Measurements from ENCODE around the gene PRRT1. TPM values are rescaled to one million over a fixed set of nuclear protein-coding genes. Genes with fewer than 3 reads are reported as not detected.

The PRRT1 gene
- 0.42 TPM in 1 of 2 replicates, not detected in the other for total RNA-seq

GRCh38 chr6:32151863-32152768 is at the start of gene PRRT1:
PRRT1 (minus strand) TSS chr6:32151939; CDS start chr6:32151827, 112 bp downstream.

GRCh38 chr6:32192608-32193039 is 40.9 kb upstream of the PRRT1 start, which contains the start of gene GPSM3:
GPSM3 (minus strand) TSS chr6:32192643; CDS start chr6:32192513, 130 bp downstream.

DNA sequence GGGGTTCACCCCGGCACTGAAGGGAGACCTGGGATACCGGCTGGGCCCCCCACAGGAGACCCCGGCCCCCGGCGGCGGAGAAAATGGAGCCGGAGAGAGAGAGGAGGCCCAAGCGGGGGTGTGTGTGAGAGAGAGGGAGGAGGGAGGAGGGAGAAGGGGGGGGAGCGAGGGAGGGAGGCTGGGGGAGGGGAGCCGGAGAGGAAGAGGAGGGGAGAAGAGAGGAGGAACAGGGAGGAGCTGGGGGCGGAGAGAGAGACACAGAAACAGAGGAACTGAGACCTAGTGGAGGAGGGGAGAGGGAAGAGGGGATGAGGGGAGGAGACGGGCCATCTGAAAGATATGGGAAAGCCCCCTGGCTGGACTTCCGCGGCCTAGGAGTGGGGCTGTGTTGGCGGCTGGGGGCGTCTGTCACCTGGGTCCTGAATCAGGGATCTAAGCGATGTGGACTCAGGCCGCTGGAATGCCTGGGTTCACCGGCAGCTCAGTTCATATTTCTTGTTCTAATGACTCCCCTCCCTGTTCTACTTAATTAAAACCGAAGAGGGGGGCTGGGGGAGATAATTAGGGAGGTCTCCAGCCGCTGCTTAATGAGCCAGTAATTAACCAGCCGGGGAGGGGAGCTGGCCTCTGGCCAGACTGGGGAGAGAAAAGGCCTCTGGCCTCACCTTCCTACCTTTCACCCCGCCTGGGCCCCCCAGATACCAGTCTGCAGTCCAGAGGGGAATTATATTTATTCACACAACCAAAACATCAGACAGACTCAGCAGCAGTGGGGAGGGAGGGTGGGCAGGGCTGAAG is 38.5 kb upstream of the PRRT1 start, which contains the start of gene PBX2:
PBX2 (minus strand) TSS at position 149 of the 798 bp plus-strand sequence. CDS start 287 bp downstream, outside the sequence.

DNA sequence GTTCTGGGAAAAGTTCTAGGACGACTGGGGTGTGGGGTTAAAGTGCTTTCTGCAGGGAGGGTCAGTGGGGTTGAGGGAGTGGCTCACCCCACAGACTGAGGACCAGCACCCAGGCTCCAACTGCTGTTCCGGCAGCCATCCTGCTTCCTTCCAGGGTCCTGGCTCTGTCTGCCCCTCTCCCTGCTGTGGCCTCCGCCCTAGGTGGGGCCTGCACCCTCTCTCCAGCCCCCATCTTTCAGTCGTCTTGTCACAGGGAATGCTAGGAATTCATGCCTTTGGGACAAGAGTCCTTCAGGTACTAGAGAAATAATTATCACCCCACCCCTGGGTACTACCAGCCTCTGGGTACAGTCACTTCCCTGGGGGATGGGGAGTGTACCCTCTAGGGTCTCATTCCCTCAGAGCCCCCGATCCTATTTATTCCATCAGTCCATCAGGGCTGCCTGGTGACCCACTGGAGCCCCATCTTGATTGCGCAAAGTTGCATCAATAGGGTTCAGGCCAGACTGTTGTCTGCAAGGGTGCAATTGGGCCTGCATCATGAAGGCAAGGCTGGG is 32.4 kb upstream of the PRRT1 start, which contains the start of gene AGER:
AGER (minus strand) TSS at position 170 of the 557 bp plus-strand sequence; CDS start at position 139, 31 bp downstream.

GRCh38 chr6:32177788-32178546 is 26.2 kb upstream of the PRRT1 start, which contains the start of gene RNF5:
RNF5 (plus strand) TSS chr6:32178405; CDS start chr6:32178512, 107 bp downstream.

GRCh38 chr6:32175711-32176475 is 24.2 kb upstream of the PRRT1 start, which contains the start of gene AGPAT1:
AGPAT1 (minus strand) TSS chr6:32176084; CDS start chr6:32171496, 4,588 bp downstream.

GRCh38 chr6:32164295-32164694 is 12.6 kb upstream of the PRRT1 start, which contains the start of gene EGFL8:
EGFL8 (plus strand) TSS chr6:32164595; CDS start chr6:32166166, 1,571 bp downstream.

DNA sequence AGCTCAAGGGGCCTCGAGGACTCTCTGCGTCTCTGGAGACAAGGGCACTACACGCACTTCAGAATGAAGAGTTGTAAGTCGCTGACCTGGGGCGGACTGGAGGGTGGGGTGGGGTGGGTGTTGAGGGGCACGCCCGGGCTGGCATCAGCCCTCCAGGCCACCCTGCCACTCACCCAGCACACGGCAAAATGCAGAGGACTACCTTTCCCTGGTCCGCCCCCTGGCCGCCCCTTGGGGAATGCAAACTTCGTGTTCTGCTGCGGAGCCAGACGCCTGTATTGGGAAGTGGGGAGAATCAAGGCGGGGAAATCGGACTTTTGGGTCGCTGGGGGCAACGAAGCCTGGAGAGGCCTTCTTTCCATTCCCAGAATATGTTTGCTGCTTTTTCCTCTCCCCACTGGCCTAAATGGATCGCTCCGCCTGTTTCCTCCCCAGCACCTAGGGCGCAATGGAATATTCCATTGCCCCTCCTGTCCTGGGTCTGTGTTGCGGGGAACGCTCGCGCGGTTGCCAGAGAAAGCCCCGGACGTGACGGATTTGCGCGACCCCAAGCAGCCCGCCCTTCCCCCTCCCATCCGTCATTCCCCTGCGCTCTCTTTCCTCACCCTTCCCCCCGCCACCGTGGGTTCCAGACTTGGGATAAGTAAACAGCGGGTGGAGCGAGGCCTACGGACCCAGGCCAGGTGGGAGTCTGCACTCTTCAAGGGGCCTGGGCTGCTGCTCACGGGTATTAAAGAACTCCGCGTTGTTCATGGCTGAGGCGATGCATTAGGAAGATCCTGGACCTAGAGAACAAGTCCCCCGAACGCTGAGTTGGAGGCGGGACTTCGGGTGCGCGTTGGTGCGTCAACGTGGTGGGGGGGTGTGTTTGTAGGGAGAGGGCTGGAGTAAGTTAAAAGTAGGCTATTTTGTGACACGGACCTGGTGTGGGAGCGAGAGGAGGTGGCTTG is 2.1 kb upstream of the PRRT1 start, which contains the start of gene PPT2:
PPT2 (plus strand) TSS at position 578 of the 950 bp plus-strand sequence. CDS start 454 bp downstream, outside the sequence.

GRCh38 chr6:32127717-32128592 is 23.8 kb downstream of the PRRT1 start, which contains the start of gene ATF6B:
ATF6B (minus strand) TSS chr6:32128246; CDS start chr6:32128207, 39 bp downstream.

DNA sequence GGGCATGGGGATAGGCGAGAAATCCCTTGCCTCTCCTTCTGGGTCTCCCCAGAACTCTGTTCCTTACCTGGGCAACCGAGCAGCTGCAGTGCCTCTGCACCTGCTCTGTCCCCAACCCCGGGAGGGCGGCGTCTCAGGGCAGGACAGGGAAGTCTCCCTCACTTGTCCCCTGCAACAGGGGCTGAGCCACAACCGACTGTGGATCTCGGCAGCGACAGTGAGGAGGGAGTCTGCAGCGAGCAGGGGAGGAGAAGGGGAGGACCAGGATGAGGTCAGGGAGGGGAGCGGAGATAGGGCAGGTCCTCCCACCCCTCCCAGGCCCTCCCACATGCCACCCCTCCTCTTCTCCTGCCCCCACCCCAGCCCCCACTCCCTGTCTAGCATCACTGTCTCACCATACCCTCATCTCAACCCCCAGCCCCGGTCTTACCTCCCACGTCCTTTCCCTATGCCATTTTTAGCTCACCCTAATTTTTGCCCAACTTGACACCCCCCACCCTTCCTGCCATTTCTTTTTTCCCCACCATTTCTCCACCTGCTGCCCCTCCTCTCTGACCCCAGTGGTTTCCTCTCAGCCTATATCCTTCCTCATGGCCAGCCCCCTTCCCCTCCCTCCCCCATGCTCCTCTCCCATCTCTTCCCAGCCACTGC is 42.5 kb downstream of the PRRT1 start, which contains the start of gene TNXB:
TNXB (minus strand) TSS at position 225 of the 651 bp plus-strand sequence. CDS start 11,140 bp downstream, outside the sequence.

Other genes starting within 250 kb of the PRRT1 start
- 0.46 and 0.99 TPM in 2 replicates for gene ZBTB12, start 249.9 kb downstream of the PRRT1 start, total RNA-seq
- gene C2, start 224.2 kb downstream of the PRRT1 start, total RNA-seq = 0.21 TPM in 1 of 2 replicates, not detected in the other
- gene CFB, start 205.8 kb downstream of the PRRT1 start, total RNA-seq = 3.1 and 3.9 TPM in 2 replicates
- gene NELFE, start 193.0 kb downstream of the PRRT1 start, total RNA-seq = 77.9 and 106 TPM in 2 replicates
- gene SKIC2, start 192.8 kb downstream of the PRRT1 start, total RNA-seq = 42.3 and 66.5 TPM in 2 replicates
- 16.1 and 17.8 TPM in 2 replicates for gene DXO, start 179.8 kb downstream of the PRRT1 start, total RNA-seq
- gene C4A, start 169.9 kb downstream of the PRRT1 start, total RNA-seq = 0.05 and 1.1 TPM in 2 replicates
- gene C4B, start 137.1 kb downstream of the PRRT1 start, total RNA-seq = 0.09 and 1.1 TPM in 2 replicates
- gene CYP21A2, start 113.5 kb downstream of the PRRT1 start, total RNA-seq = 0.28 TPM in 1 of 2 replicates, not detected in the other
- gene TNXB, start 42.6 kb downstream of the PRRT1 start, total RNA-seq = under 0.01 and 0.05 TPM in 2 replicates
- 20.4 and 29.6 TPM in 2 replicates for gene ATF6B, start 23.7 kb downstream of the PRRT1 start, total RNA-seq
- 5.4 and 9.8 TPM in 2 replicates for gene FKBPL, start 21.7 kb downstream of the PRRT1 start, total RNA-seq
- gene PPT2, start 2.2 kb upstream of the PRRT1 start, total RNA-seq = 22.6 and 27.9 TPM in 2 replicates
- 3.0 and 6.0 TPM in 2 replicates for gene EGFL8, start 12.7 kb upstream of the PRRT1 start, total RNA-seq
- gene AGPAT1, start 24.1 kb upstream of the PRRT1 start, total RNA-seq = 45.0 and 51.9 TPM in 2 replicates
- gene RNF5, start 26.5 kb upstream of the PRRT1 start, total RNA-seq = 40.7 and 42.6 TPM in 2 replicates
- 1.2 and 2.0 TPM in 2 replicates for gene AGER, start 32.3 kb upstream of the PRRT1 start, total RNA-seq
- 36.3 and 48.5 TPM in 2 replicates for gene PBX2, start 38.3 kb upstream of the PRRT1 start, total RNA-seq
- gene GPSM3, start 40.7 kb upstream of the PRRT1 start, total RNA-seq = 6.3 and 7.2 TPM in 2 replicates
- gene NOTCH4, start 72.1 kb upstream of the PRRT1 start, total RNA-seq = 0.71 and 0.98 TPM in 2 replicates
- not detected in 2 replicates for gene TSBP1, start 220.0 kb upstream of the PRRT1 start, total RNA-seq